HAP-1 (cell line): ENCODE measurements around the gene HAPLN1.
"Not testable (repeated sequence)": the region's sequence is repeated elsewhere in the genome, so short reads cannot be mapped to it uniquely, and the experiment has no call there.

ENCODE experiments used
- DNase-seq, 2 experiments: peaks; one replicate each; pipeline ENCODE4 v3.0.0-alpha.2; 2016 to 2020; ENCODE audit warnings: low spot score in 2 of 2
- H3K27me3 ChIP-seq: fragments of 250-450 bp; sonication (Bioruptor Pico); 2 replicates; pipeline ENCODE4 v1.5.1; 2020; ENCODE audit warnings: low read depth, mild to moderate bottlenecking, moderate library complexity
- H3K36me3 ChIP-seq: fragments of 250-450 bp; sonication (Bioruptor Pico); replicated peaks from 2 replicates; pipeline ENCODE4 v1.5.1; 2020; ENCODE audit warnings: mild to moderate bottlenecking
- H3K4me1 ChIP-seq: fragments of 250-450 bp; sonication (Bioruptor Pico); 2 replicates; pipeline ENCODE4 v1.5.1; 2020; ENCODE audit warnings: mild to moderate bottlenecking
- H3K4me3 ChIP-seq: fragments of 250-450 bp; sonication (Bioruptor Pico); 2 replicates; pipeline ENCODE4 v1.5.1; 2020; ENCODE audit warnings: mild to moderate bottlenecking, moderate library complexity
- H3K9me3 ChIP-seq: fragments of 250-450 bp; sonication (Bioruptor Pico); 2 replicates; pipeline ENCODE4 v1.5.1; 2020; ENCODE audit warnings: mild to moderate bottlenecking, moderate library complexity
- in situ Hi-C: fragments of 300-500 bp; cut with MboI; formaldehyde crosslinking; loops from 3 replicates; pipeline ENCODE4 v1.14.3; 2020; ENCODE audit warnings: low sequenced_read_pairs, inconsistent platforms, mixed read lengths

HAPLN1 gene

DNA sequence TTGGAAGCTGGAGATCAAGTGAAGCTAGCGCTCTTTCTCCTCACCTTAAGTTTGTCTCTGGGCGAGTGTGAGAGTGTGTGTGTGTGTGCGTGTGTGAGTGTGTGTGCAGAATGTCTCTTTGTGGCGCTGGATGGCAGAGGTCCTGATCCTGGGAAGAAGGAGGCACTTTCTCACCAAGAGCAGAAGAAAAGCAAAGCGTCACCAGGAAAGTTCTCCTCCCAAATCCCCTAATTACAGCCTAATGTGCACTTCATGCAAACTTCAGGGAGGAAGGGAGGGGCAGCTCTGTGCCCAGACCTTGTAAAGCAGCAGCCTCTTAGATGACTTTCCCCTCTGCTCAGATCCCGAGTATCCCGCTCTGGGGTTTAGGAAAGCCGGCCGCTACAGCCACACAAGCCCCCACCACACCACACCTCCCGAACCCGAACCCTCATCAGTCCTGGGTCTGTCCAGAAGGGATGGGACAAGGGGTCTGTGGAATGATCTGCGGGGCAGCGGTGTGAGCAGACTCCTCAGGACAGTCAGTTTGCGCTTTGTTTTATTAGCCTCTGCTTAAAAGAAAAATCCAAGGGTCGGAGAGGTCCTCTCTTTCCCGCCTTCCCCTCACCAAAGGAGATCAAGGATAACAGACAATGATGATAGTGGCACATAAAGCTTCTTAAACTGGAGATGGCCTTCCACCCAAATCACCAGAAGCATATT is at the start of gene HAPLN1:
Gene HAPLN1, minus strand, starts transcription at position 20 of the 702 bp plus-strand sequence. CDS start 47,332 bp downstream, outside the sequence.
- Histone ChIP-seq H3K27me3 (peaks cover 36% of the 10 kb centered on the region), H3K4me3 (no peak within 1 kb of the TSS), H3K9me3 (no peaks in the 10 kb centered on the region), H3K4me1 (peaks cover 17% of the 10 kb centered on the region), H3K36me3 (no peaks in the 10 kb centered on the region)
- no peak for DNase-seq
- in situ Hi-C loops, result no loop called here

DNA sequence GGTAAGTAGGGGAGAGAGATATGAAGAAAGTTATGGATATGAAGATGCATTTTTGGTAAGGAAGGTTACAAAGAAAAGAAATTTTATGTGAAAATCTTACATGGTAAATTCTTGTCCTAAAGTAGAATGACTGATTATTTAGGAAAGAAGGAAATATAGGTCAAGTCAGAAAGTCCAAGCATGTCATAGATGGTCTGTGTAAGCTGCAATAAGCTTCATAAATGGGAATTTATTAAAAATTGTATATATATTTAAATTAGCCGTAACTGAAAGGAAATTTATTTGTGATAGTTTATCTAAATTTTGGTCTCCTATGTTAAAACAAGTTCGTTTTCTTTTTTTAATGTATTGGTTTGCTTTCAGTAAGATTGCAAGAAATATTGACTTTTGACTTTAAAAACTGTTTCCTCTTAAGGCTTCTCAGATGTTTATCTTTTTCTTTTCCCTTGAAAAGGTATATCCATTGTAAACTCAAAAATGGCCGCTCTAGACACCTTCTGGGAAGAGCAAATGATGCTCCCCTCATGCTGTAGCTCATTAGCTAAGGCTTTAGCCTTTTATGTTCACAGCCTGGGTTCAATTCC is 46.8 kb upstream of the HAPLN1 start:
- no peak for DNase-seq
- no peaks in the 10 kb centered on the region for H3K4me1 ChIP-seq
- peaks cover 6% of the 10 kb centered on the region; the same call in 1 of the 2 replicates for H3K9me3 ChIP-seq
- no peaks in the 10 kb centered on the region for H3K36me3 ChIP-seq
- H3K4me3 ChIP-seq, result no peak overlapping the region
- H3K27me3 ChIP-seq, result no peaks in the 10 kb centered on the region
- in situ Hi-C loops, result no loop called here

DNA sequence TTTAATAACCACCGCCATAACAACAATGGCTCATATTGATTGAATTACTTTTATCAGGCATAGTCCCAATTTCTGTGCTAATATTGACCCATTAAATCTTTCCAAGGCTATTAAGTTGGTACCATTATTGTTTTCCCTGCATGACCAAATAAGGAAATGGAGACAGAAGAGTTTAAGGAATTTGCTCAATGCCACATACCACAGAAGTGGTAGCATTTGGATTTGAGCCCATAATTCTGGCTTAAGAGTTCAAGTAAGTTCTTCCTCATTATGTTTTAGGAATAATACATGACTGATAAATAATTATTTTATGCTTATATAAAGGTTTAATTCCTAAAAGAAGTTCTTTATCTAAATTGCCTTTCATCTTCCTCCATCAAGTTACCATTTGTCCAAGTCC is 43.4 kb upstream of the HAPLN1 start:
- in situ Hi-C loops, result no loop called here
- no peak for DNase-seq

DNA sequence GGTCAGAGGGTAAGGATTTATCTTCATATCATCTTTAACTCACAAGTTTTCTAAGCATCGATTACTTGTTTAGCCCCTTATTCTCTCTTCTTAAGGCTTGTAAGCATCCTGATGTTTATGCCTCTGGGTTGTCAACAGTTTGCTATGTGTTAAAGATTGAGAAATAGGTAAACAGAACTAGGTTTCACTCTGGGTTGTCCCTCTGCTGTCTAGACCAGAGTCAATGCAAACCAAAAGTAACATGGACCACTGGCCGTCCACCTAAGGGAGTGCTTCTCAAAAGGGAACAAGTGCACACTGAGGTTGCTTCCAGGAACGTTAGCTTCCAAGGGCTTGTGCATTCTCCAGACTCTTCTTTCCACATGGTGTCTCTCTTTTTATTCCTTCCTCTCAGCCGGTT is 39.9 kb upstream of the HAPLN1 start:
- Histone ChIP-seq H3K4me3 (no peak overlapping the region), H3K36me3 (no peaks in the 10 kb centered on the region), H3K4me1 (no peaks in the 10 kb centered on the region), H3K27me3 (no peaks in the 10 kb centered on the region), H3K9me3 (no peaks in the 10 kb centered on the region)
- DNase-seq, result no peak
- in situ Hi-C loops, result no loop called here

More for the DNA sequence above, 43.4 kb upstream of the HAPLN1 start:
- Histone ChIP-seq H3K4me3 (no peak overlapping the region), H3K4me1 (no peaks in the 10 kb centered on the region), H3K27me3 (no peaks in the 10 kb centered on the region), H3K9me3 (peaks cover 6% of the 10 kb centered on the region; the same call in 1 of the 2 replicates), H3K36me3 (no peaks in the 10 kb centered on the region)

DNA sequence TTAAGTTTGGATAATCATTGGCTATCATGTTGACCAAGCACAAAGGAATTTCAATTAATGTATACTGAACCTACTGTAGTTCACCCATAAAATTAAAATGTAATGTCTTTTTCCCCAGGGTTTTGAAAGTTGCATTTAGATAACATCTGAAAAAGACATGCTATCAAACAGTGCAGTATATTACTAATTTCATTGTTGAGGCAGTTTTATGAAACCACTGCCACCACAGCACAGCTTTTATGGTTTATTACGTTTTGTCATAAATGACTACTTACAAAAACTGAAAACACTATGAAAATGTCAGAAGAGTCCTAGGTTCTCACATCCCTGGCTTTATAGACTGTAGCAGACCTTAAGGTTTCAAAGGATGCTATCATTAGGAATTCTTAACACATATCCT is 32.0 kb upstream of the HAPLN1 start:
- Histone ChIP-seq H3K4me1 (no peaks in the 10 kb centered on the region), H3K36me3 (no peaks in the 10 kb centered on the region), H3K9me3 (no peaks in the 10 kb centered on the region), H3K27me3 (no peaks in the 10 kb centered on the region), H3K4me3 (no peak overlapping the region)
- no peak for DNase-seq
- in situ Hi-C loops, result no loop called here

DNA sequence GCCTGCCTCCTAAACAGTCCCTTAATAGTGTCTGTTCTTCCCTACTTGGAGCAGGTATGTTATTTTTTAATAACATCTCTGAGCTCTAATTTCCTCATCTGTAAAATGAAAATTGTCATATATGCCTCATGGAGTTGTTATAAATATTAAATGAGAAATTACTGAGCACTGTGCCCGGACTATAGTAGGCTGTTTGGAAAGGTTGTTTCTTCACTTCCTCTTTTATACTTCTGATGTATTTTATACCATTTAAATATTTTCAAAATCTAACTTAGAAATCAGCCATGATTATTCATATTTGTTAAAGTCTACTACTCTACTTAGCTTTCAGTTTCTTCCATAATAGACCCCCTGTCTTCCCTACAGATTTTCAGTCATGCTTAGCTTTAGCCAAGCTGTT is 30.5 kb upstream of the HAPLN1 start:
- H3K4me3 ChIP-seq, result no peak overlapping the region
- no peaks in the 10 kb centered on the region for H3K4me1 ChIP-seq
- no peak for DNase-seq
- no peaks in the 10 kb centered on the region for H3K27me3 ChIP-seq
- no peaks in the 10 kb centered on the region for H3K9me3 ChIP-seq
- H3K36me3 ChIP-seq, result no peaks in the 10 kb centered on the region
- in situ Hi-C loops, result no loop called here

DNA sequence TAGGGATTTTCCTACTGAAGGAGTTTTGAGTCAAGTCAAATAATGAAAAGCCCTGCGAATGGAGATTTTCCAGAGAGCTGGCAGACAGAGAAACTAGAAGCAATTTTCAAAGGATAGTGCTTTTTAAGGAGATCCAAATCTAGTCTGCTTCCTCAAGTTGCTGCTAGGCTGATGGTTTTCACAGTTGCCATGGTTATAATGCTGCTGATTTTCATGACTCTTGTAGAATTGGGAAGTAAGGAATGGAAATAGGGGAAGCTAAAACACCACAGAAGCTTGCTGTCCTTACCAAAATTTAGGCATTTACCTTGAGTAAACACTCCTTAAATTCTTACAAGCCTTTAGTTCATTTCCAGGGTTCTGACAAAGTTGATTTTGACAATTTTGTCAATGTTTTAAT is 30.1 kb upstream of the HAPLN1 start:
- no peaks in the 10 kb centered on the region for H3K4me1 ChIP-seq
- in situ Hi-C loops, result no loop called here
- H3K4me3 ChIP-seq, result no peak overlapping the region
- no peaks in the 10 kb centered on the region for H3K27me3 ChIP-seq
- no peak for DNase-seq
- no peaks in the 10 kb centered on the region for H3K9me3 ChIP-seq
- H3K36me3 ChIP-seq, result no peaks in the 10 kb centered on the region

DNA sequence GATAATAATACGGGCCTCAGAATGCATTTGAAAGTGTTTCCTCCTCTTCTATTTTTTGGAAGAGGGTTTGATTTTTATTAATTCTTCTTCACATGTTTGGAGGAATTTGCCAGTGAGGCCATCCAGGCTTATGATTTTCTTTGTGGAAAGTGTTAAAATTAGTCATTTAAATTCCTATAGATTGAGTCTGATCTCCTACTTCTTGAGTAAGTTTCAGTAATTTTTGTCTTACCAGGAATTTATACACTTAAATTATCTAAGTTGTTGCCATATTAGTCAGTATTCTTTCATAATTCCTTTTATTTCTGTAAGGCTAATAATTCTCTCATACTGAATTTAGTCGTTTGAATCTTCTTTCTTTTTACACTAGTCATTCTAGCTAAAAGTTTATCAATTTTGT is 25.2 kb upstream of the HAPLN1 start:
- H3K27me3 ChIP-seq, result 0 out of 2 replicates have a peak, but pooled peaks cover 5% of the 10 kb centered on the region
- H3K36me3 ChIP-seq, result no peaks in the 10 kb centered on the region
- in situ Hi-C loops, result no loop called here
- H3K4me3 ChIP-seq, result no peak overlapping the region
- no peaks in the 10 kb centered on the region for H3K9me3 ChIP-seq
- H3K4me1 ChIP-seq, result no peaks in the 10 kb centered on the region; the same call in 1 of the 2 replicates
- DNase-seq, result no peak

DNA sequence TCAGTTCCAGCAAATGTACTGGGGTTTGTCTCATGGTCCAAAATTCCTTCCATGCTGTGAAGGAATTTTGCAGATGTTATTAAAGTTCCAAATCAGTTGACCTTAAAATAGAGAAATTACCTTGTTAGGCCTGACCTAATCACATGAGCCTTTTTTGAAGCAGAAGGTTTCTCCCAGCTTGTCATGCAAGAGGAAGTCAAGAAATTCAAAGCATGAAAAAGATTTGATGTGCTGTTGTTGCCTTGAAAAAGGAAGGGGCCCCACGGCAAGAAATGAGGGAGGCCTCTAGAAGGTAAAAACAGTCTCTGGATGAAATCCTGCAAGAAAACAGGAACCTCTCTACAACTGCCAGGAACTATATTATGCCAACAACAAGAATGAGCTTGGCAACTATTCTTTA is 24.2 kb upstream of the HAPLN1 start:
- DNase-seq, result no peak
- in situ Hi-C loops, result no loop called here
- Histone ChIP-seq H3K9me3 (no peaks in the 10 kb centered on the region), H3K4me1 (no peaks in the 10 kb centered on the region; the same call in 1 of the 2 replicates), H3K36me3 (no peaks in the 10 kb centered on the region), H3K4me3 (no peak overlapping the region), H3K27me3 (0 out of 2 replicates have a peak, but pooled peaks cover 5% of the 10 kb centered on the region)

DNA sequence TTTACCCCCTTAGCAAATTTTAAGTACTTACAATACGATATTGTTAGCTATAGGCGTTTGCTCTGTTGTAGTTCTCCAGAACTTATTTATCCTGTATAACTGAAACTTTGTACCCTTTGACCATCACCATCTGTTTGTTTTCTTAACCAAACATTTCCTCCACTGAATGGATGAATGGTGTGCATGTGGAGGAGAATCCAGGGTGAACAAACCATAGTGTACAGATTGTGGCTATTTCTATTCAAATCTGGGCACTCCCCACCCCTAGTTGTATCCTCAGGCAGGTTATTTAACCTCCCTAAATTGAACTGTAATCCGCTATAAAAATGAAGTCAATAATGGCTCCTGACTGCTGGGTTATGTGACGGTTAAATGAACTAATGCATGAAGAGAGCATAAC is 21.4 kb upstream of the HAPLN1 start:
- in situ Hi-C loops, result no loop called here

DNA sequence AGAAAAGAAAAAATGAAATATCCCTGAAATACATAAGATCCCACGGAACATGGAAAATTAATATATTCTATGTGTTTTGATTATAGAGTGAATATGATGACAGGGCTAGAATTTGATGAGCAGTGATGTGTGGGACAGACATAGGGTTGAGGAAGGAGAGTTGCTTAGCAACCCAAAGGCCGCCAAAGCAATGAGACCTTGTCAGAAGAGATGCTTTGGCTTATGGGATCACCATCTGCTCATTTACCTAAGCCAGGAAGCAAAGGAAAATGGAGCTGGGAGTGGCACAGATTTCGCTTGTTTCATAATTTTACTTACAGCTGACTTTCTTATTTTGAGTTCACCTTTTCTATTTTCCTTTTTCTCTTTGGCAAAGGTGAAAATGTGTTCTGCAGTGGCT is 20.9 kb upstream of the HAPLN1 start:
- H3K27me3 ChIP-seq, result 0 out of 2 replicates have a peak, but pooled peaks cover 5% of the 10 kb centered on the region
- H3K4me1 ChIP-seq, result no peaks in the 10 kb centered on the region; the same call in 1 of the 2 replicates
- in situ Hi-C loops, result no loop called here
- H3K4me3 ChIP-seq, result no peak overlapping the region
- no peak for DNase-seq
- no peaks in the 10 kb centered on the region for H3K9me3 ChIP-seq
- H3K36me3 ChIP-seq, result no peaks in the 10 kb centered on the region

More for the DNA sequence above, 21.4 kb upstream of the HAPLN1 start:
- H3K4me1 ChIP-seq, result no peaks in the 10 kb centered on the region; the same call in 1 of the 2 replicates
- H3K27me3 ChIP-seq, result 0 out of 2 replicates have a peak, but pooled peaks cover 5% of the 10 kb centered on the region
- no peak overlapping the region for H3K4me3 ChIP-seq
- H3K36me3 ChIP-seq, result no peaks in the 10 kb centered on the region
- peak in 1 of 2 experiments; percentile 36 for DNase-seq
- no peaks in the 10 kb centered on the region for H3K9me3 ChIP-seq

DNA sequence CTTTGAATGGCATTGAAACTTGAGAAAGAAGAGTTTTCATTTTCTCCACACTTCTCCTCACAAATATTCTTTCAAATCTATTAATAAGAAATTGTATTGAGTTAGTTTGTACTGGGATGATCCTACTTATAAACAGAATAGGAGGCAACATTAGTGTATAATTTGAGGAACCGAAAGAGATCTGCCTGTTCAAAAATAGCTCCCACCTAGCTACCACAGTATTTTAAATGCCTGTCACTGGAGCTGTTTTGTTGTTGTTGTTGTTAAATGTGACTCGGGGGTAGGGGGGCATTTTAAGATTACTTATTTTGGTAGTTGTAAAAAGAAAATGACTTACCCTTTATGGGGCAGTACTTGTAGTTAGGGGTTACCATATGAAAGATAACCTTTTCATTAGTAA is 20.1 kb upstream of the HAPLN1 start:
- no peaks in the 10 kb centered on the region for H3K9me3 ChIP-seq
- H3K36me3 ChIP-seq, result no peaks in the 10 kb centered on the region
- no peak for DNase-seq
- H3K27me3 ChIP-seq, result 0 out of 2 replicates have a peak, but pooled peaks cover 5% of the 10 kb centered on the region
- H3K4me3 ChIP-seq, result no peak overlapping the region
- H3K4me1 ChIP-seq, result no peaks in the 10 kb centered on the region; the same call in 1 of the 2 replicates
- in situ Hi-C loops, result no loop called here

DNA sequence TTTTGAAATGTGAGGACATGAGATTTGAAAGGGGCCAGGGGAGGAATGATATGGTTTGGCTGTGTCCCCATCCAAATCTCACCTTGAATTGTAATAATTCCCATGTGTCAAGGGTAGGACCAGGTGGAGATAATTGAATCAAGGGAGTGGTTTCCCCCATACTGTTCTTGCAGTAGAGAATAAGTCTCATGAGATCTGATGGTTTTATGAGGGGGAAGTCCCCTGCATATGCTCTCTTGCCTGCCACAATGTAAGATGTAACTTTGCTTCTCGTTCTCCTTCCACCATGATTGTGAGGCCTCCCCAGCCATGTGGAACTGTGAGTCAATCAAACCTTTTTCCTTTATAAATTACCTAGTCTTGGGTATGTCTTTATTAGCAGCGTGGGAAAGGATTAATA is 15.5 kb upstream of the HAPLN1 start:
- DNase-seq, in situ Hi-C loops, H3K36me3 ChIP-seq: not testable (repeated sequence)

DNA sequence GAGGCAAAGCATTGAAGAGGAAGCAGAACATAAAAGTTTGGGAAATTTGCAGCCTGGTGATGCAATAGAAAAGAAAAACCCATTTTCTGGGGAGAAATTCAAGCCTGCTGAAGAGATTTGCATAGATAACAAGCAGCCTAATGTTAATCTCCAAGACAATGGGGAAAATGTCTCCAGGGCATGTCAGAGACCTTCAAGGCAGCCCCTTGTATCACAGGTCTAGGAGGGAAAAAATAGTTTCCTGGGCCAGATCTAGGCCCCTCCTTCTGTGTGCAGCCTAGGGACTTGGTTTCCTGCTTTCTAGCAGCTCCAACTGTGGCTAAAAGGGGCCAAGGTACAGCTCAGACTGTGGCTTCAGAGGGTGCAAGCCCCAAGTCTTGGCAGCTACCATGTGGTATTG is 14.4 kb upstream of the HAPLN1 start:
- DNase-seq, result peak in 1 of 2 experiments; percentile 23
- in situ Hi-C loops, H3K27me3 ChIP-seq, H3K9me3 ChIP-seq, H3K4me3 ChIP-seq, H3K4me1 ChIP-seq, H3K36me3 ChIP-seq: not testable (repeated sequence)

More for the DNA sequence above, 15.5 kb upstream of the HAPLN1 start:
- not testable (repeated sequence) for H3K4me1 ChIP-seq, H3K27me3 ChIP-seq, H3K4me3 ChIP-seq, H3K9me3 ChIP-seq
